22Rv1 (cell line): ENCODE measurements around the gene THNSL1.

Experiments used
- CTCF ChIP-seq: fragments of 450-650 bp; IDR thresholded peaks from 2 replicates; pipeline ENCODE4 v1.5.1; 2017; ENCODE audit warnings: mild to moderate bottlenecking
- ZFX ChIP-seq: fragments of 450-650 bp; IDR thresholded peaks from 2 replicates; pipeline ENCODE4 v1.6.1; 2017; ENCODE audit warnings: antibody characterized with exemption, borderline replicate concordance

GRCh38 chr10:25039531-25039930, 23.1 kb downstream of the THNSL1 start:
- TF ChIP-seq CTCF (no peak), ZFX (no peak)
